Small intestine (tissue), 7 donors: ENCODE data around the gene RNF149. TPM values are rescaled to one million over a fixed set of nuclear protein-coding genes. Genes with fewer than 3 reads are reported as not detected.

Source experiments
- DNase-seq, 2 donors: peaks; one replicate each; pipeline versions ENCODE4 v3.0.0 to v3.0.0-alpha.2; 2013
- FAIRE-seq: peaks from 2 replicates; lab custom pipeline; 2012; peaks lifted over from hg19 to GRCh38; lab: Jason Lieb, UNC
- H3K27ac ChIP-seq, 3 donors: one replicate each; pipeline ENCODE4 v1.5.1; 2013; ENCODE audit warnings: low read length in 2 of 3, mild to moderate bottlenecking in 2 of 3, control low read depth in 1 of 3, inconsistent platforms in 1 of 3, low read depth in 1 of 3, moderate library complexity in 1 of 3
- H3K27me3 ChIP-seq, 3 donors: one replicate each; pipeline ENCODE4 v1.6.1; 2013; ENCODE audit warnings: low read length in 3 of 3, inconsistent platforms in 1 of 3; ENCODE audit not compliant: control insufficient read depth in 3 of 3, insufficient read depth in 3 of 3
- H3K36me3 ChIP-seq, 3 donors: one replicate each; pipeline ENCODE4 v1.6.1; 2013; ENCODE audit warnings: low read length in 3 of 3, inconsistent platforms in 1 of 3, low read depth in 1 of 3, mild to moderate bottlenecking in 1 of 3, moderate library complexity in 1 of 3; ENCODE audit not compliant: control insufficient read depth in 3 of 3, insufficient read depth in 2 of 3
- H3K4me1 ChIP-seq, 3 donors: one replicate each; pipeline ENCODE4 v1.6.1; 2013; ENCODE audit warnings: low read length in 2 of 3, inconsistent platforms in 1 of 3, low read depth in 1 of 3, mild to moderate bottlenecking in 1 of 3, moderate library complexity in 1 of 3; ENCODE audit not compliant: control insufficient read depth in 3 of 3, insufficient read depth in 2 of 3
- H3K4me3 ChIP-seq, 3 donors: one replicate each; pipeline ENCODE4 v1.5.1; 2013; ENCODE audit warnings: low read length in 3 of 3, control low read depth in 1 of 3, inconsistent platforms in 1 of 3, low read depth in 1 of 3, mild to moderate bottlenecking in 1 of 3, moderate library complexity in 1 of 3
- H3K9me3 ChIP-seq, 2 donors: one replicate each; pipeline ENCODE4 v1.6.1; 2013; ENCODE audit warnings: low read depth in 1 of 2, low read length in 1 of 2; ENCODE audit not compliant: control insufficient read depth in 2 of 2, insufficient read depth in 1 of 2
- WGBS, 3 donors: extraction: QIAGEN DNeasy Blood & Tissue Kit; methylation state at CpG; one replicate each; pipeline ENCODE4 v1.1.7; 2013; 5-methylcytosine and 5-hydroxymethylcytosine counted together
- polyA plus RNA-seq, 4 donors: library from polyadenylated mRNA; stranded (reverse) in 3 of 4; unstranded in 1 of 4; fragments of 200-250 nt in 3 of 4; fragments of 120-200 nt in 1 of 4; gene quantifications; one replicate each; pipeline versions ENCODE4 v1.2.1 to v1.2.3, GENCODE V29; 2013
- donor health status: healthy with polysubstance abuse.
- donor health status: control.
- donor health status: control.
- donor health status: Bipolar disorder and iron deficiency.
- donor health status: healthy.

Gene RNF149
- polyA plus RNA-seq, 4 donors = 23.0 to 68.0 (median 28.5) TPM

DNA sequence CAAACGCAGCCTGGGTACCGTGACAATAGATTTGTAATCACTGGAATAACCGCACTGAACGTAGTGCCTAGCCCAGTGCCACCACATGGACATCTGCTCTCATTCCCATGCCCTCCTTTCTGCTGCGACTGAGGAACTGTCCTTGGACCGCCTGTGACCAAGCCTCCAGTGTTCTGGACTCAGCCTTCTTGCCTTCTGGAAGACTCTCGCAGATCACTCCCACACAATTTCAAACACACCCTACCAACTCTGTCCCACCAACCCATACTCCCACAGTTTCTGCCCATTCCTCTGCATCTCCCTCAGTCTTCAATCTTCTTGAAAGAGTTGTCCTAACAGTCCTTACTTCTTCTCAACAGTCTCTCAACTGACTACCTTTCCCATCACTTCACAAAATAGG is 2.1 kb downstream of the RNF149 start:
- 7 to 39% (median 9%) methylated on average over 7 of the region's 7 CpGs for WGBS, 3 donors
- Histone ChIP-seq H3K27me3 (no peaks in the 10 kb centered on the region), H3K9me3 (no peaks in the 10 kb centered on the region), H3K36me3 (peaks cover 0 to 6% (median 0%) of the 10 kb centered on the region in 3 donors), H3K4me1 (peaks cover 9 to 23% (median 21%) of the 10 kb centered on the region in 3 donors), H3K27ac (peak overlapping the region; percentile 34 to 91 (median 64)), H3K4me3 (peak overlapping the region; percentile 25 to 82 (median 80))
- FAIRE-seq (no peak), DNase-seq (peak in 1 of 2 donors; percentile 28)

GRCh38 chr2:101305492-101306078 is 2.9 kb downstream of the RNF149 start:
- DNase-seq = peak in 1 of 2 donors; percentile 35
- FAIRE-seq = no peak
- WGBS, 3 donors = 58 to 67% (median 62%) methylated on average over 7 of the region's 7 CpGs
- peaks cover 0 to 8% (median 0%) of the 10 kb centered on the region in 3 donors for H3K36me3 ChIP-seq
- peaks cover 5 to 18% (median 16%) of the 10 kb centered on the region in 3 donors for H3K4me1 ChIP-seq
- no peaks in the 10 kb centered on the region for H3K27me3 ChIP-seq
- H3K27ac ChIP-seq = peak overlapping the region in 2 of 3 donors; percentile 34 to 35
- peak overlapping the region in 1 of 3 donors; percentile 82 for H3K4me3 ChIP-seq
- no peaks in the 10 kb centered on the region for H3K9me3 ChIP-seq

DNA sequence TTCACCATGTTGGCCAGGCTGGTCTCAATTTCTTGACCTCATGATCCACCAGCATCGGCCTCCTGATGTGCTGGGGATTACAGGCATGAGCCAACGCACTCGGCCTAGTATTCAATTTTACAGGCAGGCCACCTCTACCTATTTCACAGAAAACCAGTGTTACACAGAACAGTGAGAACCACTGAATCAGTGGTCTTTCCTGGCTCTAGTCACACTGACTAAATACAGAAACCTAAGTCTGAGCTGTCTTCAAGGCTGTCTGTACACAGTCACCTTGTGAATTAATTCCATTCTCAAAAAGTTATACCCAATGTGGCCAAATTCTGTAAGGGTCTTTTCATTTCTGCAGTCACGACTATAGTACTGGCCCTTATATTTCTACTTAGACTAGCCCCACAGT is 3.5 kb downstream of the RNF149 start:
- no peak for FAIRE-seq
- H3K4me3 ChIP-seq = peak overlapping the region in 1 of 3 donors; percentile 82

GRCh38 chr2:101303688-101304087 is 4.8 kb downstream of the RNF149 start:
- peaks cover 0 to 21% (median 6%) of the 10 kb centered on the region in 3 donors for H3K4me1 ChIP-seq
- no peaks in the 10 kb centered on the region for H3K27me3 ChIP-seq
- H3K4me3 ChIP-seq = no peak overlapping the region
- H3K9me3 ChIP-seq = no peaks in the 10 kb centered on the region
- 76 to 87% (median 80%) methylated on average over 1 of the region's 1 CpG for WGBS, 3 donors
- no peak for FAIRE-seq
- H3K36me3 ChIP-seq = peaks cover 0 to 11% (median 0%) of the 10 kb centered on the region in 3 donors
- no peak for DNase-seq
- no peak overlapping the region for H3K27ac ChIP-seq

More for the DNA sequence above, 3.5 kb downstream of the RNF149 start:
- H3K27me3 ChIP-seq = no peaks in the 10 kb centered on the region
- no peak for DNase-seq
- peaks cover under 1 to 17% (median 11%) of the 10 kb centered on the region in 3 donors for H3K4me1 ChIP-seq
- peaks cover 0 to 8% (median 0%) of the 10 kb centered on the region in 3 donors for H3K36me3 ChIP-seq
- no peak overlapping the region for H3K27ac ChIP-seq
- H3K9me3 ChIP-seq = no peaks in the 10 kb centered on the region
- WGBS, 3 donors = 65 to 80% (median 72%) methylated on average over 4 of the region's 4 CpGs

GRCh38 chr2:101302016-101302415 is 6.5 kb downstream of the RNF149 start:
- H3K27me3 ChIP-seq = no peaks in the 10 kb centered on the region
- no peak overlapping the region for H3K4me3 ChIP-seq
- WGBS, 3 donors = 69 to 82% (median 73%) methylated on average over 4 of the region's 4 CpGs
- peaks cover 0 to 13% (median 0%) of the 10 kb centered on the region in 3 donors for H3K36me3 ChIP-seq
- DNase-seq (no peak), FAIRE-seq (no peak)
- peaks cover 0 to 24% (median 6%) of the 10 kb centered on the region in 3 donors for H3K4me1 ChIP-seq
- no peaks in the 10 kb centered on the region for H3K9me3 ChIP-seq
- no peak overlapping the region for H3K27ac ChIP-seq

DNA sequence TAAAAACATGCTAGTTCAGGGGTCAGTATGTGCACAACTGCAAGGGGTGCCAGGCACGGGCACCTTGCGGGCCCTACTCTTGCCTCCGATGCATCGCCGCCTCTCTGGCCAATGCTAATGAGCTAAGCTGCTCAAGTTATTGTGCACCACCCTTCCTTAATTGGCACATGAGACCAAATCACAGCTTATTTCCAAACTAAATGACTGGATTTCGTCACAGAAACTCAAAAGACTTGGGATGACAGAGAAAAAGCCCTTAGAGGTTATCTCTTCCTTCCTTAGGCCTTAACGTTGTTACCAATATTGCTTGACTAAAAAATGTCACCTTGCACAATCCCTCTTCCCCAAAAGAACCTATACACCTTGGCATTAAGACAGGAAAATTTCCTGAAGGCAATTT is 7.7 kb downstream of the RNF149 start:
- Histone ChIP-seq H3K36me3 (peaks cover 0 to 13% (median 0%) of the 10 kb centered on the region in 3 donors), H3K4me3 (no peak overlapping the region), H3K9me3 (no peaks in the 10 kb centered on the region), H3K27ac (no peak overlapping the region), H3K4me1 (peaks cover 0 to 19% (median 1%) of the 10 kb centered on the region in 3 donors), H3K27me3 (no peaks in the 10 kb centered on the region)
- 71 to 82% (median 76%) methylated on average over 7 of the region's 7 CpGs for WGBS, 3 donors
- DNase-seq = no peak
- no peak for FAIRE-seq

GRCh38 chr2:101300164-101300563 is 8.3 kb downstream of the RNF149 start:
- Histone ChIP-seq H3K9me3 (no peaks in the 10 kb centered on the region), H3K27me3 (no peaks in the 10 kb centered on the region), H3K27ac (no peak overlapping the region), H3K4me3 (no peak overlapping the region), H3K36me3 (peaks cover 0 to 13% (median 0%) of the 10 kb centered on the region in 3 donors), H3K4me1 (peaks cover 0 to 15% (median 1%) of the 10 kb centered on the region in 3 donors)
- 84 to 91% (median 86%) methylated on average over 1 of the region's 1 CpG for WGBS, 3 donors
- no peak for DNase-seq
- FAIRE-seq = no peak

DNA sequence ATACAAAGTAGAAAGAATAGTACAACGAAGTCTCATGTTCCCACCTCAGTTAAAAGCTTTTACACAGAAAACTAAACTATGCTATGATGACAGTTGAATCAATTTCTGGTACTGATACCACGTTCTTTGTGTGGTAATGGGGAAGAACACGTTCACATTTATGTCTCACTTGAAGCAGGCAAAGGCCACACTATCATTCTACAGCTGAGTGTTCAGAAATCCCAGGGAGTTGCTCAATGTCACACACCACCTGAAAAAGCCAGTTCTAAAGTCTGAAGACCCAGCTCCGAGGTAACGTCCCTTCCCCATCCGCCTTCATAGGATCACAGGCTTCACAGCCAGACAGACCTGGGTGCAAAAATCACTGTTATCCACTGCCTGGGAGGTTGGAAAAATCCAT is 8.9 kb downstream of the RNF149 start:
- peaks cover 0 to 13% (median 0%) of the 10 kb centered on the region in 3 donors for H3K36me3 ChIP-seq
- H3K27me3 ChIP-seq = no peaks in the 10 kb centered on the region
- DNase-seq (peak in 1 of 2 donors; percentile 40), FAIRE-seq (no peak)
- no peak overlapping the region for H3K4me3 ChIP-seq
- H3K27ac ChIP-seq = no peak overlapping the region
- 45 to 64% (median 59%) methylated on average over 6 of the region's 6 CpGs for WGBS, 3 donors
- no peaks in the 10 kb centered on the region for H3K9me3 ChIP-seq
- H3K4me1 ChIP-seq = peaks cover 1 to 13% (median 2%) of the 10 kb centered on the region in 3 donors
